Measurements from ENCODE around the gene AKR1E2.

Gene AKR1E2

DNA sequence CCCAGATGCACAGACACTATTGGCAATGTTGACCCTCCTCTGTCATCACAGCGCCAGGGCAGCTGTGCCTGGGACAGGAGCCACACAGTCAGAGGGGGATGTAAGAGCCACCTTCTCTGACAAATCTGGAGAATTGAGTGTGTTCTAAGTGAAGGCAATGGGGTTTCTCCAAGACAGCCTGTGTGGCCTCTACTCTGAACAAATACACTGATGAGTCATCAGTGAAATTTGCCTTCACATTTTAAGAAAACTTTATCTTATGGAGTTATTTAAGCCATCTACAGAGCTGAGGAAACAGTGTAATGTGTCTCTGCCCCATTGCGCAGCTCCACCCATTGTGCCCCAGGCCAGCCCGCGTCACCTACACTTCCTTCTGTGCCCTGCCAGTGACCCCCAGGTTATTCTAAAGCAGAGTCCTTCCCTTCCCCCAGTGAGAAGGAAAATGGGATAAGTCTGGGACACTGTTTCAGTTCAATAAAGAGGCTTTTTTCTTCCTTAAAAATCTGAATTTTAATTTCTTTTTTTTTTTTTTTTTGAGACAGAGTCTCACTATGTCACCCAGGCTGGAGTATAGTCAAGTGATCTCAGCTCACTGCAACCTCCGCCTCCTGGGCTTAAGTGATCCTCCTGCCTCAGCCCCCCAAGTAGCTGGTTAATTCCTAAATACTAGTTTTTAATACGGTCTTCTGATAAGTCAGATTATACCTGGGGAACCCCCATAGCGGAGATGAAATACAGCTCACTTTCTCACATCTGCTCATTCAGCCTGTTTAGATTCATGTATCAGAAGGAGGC, 21.8 kb downstream of the AKR1E2 start:
- no peak for DNase-seq

DNA sequence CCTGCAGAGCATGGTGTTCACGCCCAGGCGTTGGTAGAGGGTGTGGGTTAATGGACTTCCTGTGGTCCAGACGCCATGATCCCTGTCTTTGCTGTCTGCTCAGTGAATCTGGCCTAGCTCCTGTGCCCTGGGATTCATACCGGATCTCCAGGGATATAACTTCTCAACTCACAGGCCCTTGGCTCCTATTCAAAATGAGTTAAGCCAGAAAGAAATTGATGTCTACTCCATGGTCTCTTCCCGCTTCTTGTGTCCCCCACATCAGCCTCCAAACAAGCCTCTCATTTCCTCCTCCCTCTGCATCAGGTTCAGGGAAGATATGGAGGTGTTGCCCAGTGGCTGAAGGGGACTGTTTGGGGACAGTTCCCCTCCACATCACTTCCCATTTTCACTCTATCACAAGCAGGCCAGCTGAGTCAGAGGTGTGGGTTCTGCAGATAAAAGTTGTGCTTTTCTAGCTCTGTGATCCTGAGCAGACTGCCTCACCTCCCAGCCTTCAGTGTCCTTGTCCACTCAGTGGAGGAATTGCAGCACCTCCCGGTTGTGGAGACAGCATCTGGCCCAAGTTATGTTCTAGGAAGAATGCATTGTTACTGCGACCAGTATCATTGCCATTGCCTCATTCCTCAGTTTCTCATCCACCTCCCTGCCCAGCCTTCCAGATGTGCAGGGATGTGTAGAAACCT, 22.5 kb downstream of the AKR1E2 start:
- no peak for DNase-seq

DNA sequence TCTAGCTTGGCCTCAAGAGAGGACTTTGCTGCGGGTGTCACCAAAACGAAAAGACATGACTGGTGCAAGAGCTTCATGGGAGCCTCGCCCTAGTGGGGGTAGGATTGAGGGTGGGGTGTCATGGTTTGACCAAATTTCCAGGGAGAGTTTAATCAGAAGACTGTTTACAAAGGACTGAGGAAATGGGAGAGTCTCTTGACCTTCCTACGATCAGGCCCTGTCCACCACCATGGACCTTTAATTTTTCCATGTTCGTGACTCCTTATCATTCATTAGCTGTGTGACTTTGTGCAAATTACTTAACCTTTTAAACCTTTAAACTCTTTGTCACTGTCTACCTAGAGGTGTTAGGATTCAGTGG, 23.0 kb downstream of the AKR1E2 start:
- no peak for DNase-seq

DNA sequence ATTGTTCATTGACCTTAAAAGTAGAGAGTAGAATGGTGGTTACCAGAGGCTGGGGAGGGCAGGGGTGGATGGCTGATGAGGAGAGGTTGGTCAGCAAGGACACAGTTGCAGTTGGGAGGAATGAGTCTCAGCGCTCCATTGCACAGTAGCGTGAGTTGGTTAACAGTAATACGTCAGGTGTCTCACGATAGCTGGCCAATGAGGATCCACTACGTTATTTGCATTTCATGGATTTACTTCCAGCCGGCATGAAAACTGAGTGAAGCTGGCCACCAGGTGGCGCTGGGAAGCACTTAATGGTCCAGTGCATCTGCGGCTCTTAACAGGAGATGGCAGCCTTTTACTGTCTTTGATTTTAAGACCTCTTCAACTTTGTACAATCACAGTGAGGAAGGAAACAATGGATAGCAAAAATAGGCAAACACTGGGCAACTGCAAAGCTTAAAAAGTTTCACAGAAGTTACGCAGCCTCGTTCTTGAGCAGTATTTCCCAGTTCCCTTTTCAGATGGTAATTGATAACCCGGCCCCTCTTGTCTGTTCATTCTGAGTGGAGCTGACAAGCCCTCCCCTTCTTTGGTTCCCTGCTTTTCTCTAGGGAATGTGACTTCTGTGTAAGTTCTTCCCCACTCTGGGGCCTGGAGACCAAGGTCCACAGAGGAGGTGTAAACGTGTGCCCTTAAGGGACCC, 23.7 kb downstream of the AKR1E2 start:
- peak; percentile 88 for DNase-seq

DNA sequence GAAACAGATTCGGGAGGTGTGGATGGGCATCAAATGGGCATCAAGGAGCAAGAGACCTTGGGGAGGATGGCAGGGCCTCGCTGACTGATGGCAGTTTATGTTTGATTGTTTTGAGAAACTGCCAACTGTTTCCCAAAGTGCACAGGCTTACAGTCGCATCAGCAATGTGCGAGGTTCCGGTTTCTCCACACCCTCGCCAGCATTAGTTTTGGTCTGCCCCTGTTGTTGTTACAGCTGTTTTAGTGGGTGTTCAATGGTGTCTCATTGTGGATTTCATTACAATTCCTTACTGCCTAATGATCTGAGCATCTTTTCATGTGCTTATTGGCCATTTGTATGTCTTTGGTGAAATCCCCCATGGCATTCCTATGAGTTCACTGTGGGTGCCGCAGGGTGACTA, 24.4 kb downstream of the AKR1E2 start:
- no peak for DNase-seq

DNA sequence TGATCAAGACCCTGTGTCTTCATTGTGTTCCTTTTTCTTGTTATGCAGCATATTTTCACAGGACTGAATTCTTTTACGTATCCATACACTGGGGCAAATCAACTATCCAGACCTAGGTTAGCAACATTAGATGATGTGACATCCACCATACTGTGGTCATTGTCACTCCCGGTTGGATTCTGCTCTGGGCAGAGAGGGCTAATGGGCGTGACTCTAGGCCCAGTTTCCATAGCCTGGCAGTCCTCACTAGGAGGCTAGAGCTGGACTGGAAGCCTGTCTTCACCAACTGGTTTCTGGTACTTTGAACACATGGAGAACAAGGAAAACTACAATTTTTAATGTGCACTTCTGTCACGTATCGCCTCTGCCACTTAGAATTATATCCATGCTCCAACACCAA, 25.2 kb downstream of the AKR1E2 start:
- no peak for DNase-seq

DNA sequence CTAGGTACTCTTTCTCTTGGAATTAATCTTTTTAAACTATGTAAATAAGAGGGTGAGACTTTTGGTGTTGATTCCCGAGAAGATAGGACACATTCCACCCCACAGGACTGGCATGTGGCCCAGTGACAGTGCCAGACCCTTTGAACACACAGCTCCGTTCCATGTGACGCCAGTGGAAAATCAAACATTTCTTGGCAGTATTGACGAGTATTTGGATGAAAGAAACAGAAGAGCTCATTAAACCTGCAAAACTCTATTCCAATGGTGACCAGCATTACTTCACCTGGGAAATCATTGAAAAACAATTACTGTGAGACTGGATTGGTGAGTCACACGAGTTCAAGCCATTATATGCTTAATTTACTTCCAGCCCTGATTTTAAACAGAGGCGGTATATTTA, 25.8 kb downstream of the AKR1E2 start:
- DNase-seq, result peak; percentile 65

DNA sequence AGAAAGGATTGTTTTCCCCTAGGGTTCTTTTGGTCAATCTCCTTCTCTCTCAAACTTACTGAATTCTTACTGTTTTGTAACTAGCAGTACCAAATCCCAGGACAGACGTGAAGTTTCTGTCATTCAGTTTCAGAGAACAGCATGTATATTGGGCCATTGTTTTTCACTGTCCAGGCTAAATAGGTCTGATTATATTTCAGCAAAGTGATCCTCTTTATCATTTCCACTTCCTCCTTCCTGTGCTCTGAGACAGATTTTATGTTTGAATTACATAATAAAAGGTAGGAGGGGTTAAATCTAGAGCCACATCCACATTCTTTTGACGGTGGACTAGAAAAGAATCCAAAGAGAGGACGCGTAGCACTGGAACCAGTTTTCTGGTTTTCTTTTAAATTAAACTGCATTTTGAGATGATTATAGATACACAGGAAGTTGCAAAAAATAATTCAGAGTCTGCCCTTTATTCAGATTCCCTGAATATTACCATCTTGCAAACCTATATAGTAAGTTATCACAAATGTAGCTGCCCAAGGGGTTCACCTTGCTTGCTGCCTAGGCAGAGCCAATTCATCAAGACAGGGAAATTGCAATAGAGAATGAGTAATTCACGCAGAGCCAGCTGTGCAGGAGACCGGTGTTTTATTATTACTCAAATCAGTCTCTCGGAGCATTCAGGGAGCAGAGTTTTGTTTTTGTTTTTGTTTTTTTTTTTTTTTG, 40.1 kb downstream of the AKR1E2 start:
- DNase-seq, result no peak

DNA sequence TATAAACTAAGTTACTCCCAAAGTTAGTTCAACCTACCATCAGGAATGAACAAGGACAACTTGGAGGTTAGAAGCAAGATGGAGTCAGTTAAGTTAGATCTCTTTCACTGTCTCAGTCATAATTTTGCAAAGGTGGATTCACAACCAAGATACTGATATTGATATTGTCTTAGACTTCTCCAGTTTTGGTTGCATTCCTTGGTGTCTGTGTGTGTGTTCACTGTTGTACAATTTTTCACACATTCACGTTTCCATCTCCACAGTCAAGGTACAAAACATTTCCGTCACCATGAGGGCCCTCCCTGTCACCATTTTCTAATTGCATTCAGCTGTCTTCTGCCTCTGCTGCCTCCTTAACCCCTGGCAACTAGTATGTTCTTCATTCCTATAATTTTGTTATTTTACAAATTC, 41.1 kb downstream of the AKR1E2 start:
- DNase-seq, result no peak

DNA sequence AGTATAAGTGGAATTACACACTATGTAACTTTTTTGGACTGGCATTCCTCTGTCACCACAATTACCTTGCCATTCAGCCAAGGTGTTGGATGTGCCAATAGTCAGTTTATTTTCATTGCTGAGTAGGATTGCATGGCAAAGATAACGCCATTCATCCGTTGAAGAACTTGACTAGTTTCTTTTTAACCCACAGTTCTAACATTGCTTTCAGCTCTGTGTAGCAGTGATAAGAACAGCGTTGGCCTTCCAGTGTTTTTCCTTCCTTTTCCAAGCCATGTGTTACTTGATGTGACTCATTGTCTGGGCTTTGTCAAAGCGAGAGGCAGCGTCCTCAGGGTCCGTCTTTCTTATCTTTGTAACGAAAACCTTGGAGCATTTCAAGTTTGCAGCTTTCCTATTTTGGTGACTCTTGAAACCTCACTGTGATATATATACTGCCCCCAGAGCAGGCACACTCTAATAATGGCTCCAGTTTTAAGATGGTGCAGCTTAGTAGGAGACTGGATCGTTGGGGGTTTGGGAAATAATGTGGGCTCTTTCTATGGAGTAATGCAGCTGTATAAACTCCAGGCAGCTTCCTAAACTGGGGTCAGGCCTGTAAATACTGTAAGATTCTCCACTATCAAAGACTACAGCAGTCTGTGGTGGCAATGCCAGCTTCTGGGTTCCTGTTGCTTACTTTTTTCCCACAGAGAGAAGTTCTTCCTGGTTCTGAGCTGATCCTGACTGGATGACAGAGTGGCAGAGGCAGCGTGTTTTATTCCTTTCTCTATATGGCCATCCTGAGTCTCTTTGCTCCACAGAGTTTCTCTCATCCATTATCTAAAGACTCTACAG, 41.7 kb downstream of the AKR1E2 start:
- no peak for DNase-seq

DNA sequence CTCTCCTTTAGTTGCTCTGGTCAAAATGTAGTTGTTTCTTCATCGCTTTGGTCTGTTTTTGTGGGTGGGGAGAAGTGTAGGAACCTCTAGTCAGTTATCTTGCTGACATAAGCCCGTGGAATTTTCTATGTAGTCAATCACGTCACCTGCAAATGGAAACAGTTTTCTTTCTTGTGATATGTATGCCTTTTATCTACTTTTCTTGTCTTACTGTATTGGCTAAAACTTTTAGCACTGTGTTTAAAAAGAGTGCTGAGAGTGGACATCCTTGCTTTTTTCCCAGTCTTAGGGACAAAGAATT, 42.3 kb downstream of the AKR1E2 start:
- DNase-seq, result no peak

DNA sequence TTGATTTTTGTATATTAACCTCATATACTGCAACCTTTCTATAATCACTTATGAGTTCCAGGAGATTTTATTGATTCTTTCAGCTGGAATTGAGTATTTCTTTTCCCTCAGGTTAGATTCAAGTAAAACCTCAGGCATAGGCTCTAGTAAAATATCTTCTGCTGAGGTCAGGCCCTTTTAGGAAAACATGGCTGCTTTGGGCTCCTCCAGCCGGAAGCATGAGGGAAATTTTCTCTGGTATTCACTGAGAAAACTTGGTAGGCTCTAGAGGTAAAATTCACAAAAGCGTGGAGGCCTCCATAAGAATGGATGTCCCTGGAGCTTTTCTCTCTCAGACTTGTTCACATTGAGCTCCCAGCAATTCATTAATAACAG, 56.7 kb downstream of the AKR1E2 start:
- DNase-seq, result no peak

DNA sequence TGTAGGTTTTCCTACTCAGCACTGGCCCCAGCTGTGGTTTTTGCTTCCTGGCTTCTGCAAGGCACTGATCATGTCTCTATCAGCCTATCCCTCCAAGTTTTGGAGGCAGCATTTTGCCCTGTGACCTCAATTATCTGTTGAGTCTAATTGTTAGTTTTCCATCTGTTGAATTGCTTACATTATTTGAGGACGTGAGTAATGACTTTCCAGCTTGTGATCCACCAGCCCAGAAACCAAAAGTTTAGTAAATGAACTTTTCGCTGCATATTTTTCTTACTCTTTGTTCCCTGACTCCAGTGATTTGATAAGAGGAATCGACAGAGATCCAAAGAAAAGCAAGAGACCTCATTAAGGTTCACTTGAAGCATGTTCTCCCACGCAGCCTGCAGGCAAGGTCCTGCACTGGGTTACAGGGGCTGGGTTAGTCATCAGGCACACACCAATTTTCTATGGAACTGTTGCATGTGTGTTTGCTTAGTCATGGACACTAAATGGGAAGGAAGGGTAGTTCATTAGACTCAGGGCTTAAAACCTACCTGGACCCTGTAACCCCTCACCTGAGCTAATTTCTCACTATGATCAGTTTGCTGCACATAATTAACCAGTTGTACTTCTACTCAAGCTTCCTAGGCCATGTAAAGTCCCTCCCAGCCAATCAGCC, 57.2 kb downstream of the AKR1E2 start:
- no peak for DNase-seq

DNA sequence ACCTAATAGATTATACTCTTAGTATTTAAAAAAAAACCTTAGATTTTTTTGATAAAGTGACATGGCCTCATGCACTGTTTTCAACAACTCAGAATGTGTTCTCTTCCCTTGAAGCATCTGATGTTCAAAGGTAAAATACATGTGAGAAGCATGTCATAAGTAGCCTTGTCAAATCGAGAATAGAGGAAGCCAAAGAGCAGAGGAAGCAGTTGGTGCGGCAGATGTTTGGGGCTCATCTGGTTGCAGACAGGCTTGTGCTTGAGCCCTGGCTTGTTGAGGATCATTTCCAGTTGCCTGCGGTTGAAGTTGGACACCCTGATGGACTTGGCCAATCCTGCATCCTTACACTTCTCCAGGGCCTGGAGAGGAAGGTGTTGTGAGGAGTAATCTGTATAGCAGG, 59.2 kb downstream of the AKR1E2 start:
- DNase-seq, result no peak

DNA sequence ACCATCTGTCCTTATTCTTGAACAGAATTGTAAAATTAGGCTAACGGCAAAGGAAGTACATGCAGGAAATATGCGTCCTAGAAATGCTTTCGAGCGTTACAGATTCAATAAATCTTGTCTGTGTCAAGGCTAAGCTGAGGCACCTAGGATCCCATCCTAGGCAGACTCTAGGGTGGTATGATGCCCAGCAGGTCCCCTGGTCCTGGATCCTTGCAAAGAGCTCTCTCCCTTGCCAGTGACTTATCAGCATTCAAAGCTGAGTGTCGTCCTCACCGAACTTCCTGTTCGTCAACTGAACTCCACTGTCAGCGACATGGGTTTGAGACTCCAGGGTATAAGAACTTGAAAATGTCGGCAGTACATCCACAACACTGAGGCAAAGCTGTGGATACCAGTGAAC, 61.5 kb downstream of the AKR1E2 start:
- DNase-seq, result no peak

DNA sequence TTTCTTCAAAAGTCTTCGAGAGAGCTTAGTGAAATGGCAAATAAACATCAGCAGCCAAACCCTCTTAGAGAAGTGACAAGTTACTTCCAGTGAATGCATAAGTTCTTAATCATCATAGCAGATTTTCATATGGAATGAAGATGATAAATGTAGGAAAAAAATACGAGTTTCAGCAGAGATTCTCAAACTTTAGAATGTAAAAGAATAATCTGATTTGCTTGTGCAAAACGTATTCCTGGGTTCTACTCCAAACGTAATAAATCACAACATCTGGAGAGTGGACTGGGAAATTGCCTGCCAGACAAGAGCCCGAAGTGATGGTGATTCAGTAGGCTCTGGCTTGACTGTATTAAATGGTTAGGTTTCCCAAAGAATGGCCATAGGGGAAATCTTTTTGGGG, 62.2 kb downstream of the AKR1E2 start:
- DNase-seq, result no peak

DNA sequence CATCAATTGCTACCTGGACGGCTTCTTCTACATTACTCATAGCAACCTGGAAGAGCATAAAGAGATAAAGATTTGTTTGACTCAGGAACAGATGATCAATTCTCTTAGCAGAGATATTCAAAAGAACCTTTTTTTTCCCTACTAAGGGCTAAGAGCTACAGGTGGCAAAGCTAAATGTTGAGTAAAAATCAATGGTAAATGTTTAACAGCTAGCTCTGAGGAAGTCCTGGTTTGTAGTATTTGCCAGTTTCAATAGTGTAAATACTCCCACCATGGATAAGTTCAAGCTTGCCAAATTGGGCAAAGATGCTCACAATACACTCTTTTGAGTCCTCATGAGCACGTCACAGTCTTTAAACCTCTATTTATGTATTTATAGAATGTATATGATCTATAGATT, 64.0 kb downstream of the AKR1E2 start:
- DNase-seq, result no peak

DNA sequence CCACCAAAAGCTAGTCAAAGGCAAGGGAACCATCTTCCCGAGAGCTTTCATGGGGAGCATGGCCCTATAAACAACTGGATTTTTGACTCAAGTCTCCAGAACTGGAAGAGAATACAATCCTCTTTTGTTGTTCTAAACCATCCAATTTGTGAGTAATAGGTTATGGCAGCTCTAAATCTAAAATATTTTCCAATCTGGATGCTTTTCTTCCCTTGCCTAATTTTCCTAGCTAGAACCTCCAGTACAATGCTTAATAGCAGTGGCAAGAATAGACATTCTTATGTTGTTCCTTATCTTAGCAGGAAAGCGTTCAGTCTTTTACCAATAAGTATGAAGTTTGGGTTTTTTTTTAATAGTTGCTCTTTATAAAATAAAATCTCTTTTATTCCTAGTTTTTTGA, 66.7 kb downstream of the AKR1E2 start:
- DNase-seq, result no peak

DNA sequence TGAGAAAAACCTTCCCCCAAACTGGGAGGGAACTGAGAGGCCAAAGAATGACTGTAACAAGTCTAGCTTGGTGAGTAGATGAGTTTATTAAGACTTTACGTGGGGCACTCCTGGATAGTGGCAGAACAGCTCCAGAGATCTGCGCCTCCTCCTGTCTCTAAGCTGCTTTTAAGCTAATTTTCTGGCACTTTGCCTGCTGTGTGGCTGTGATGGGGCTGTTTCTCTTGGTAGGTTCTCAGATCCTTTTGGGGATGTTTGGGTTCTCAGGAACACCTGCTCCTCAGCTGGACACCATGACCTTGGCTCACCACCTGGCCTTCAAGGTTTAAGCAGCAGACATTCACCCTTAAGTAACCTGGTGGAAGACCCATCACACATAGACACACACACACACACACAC, 68.3 kb downstream of the AKR1E2 start:
- no peak for DNase-seq

All from left hindlimb (tissue), 1 donor.